SK-N-SH (cell line): ENCODE results near the gene GALNTL6. TPM values are rescaled to one million over a fixed set of nuclear protein-coding genes. Genes with fewer than 3 reads are reported as not detected.

ENCODE experiments used
- CTCF ChIA-PET: fragments of 300-600, 350-600 bp; formaldehyde crosslinking; extraction: SDS; loops from one replicate; lab custom pipeline; 2021; lab: Yijun Ruan, JAX
- POLR2A ChIA-PET: fragments of 350-600 bp; sonication (Branson Sonifier 250); formaldehyde crosslinking; extraction: SDS; loops from one replicate; lab custom pipeline; 2020; ENCODE audit warnings: antibody characterized with exemption, inconsistent platforms; lab: Yijun Ruan, JAX
- DNase-seq: peaks from one replicate; pipeline ENCODE4 v3.0.0; 2012
- H2AFZ ChIP-seq: fragments of 200-600 bp; sonication (generic); 2 replicates; pipeline ENCODE4 v1.8.1; 2016; ENCODE audit warnings: antibody characterized with exemption, mild to moderate bottlenecking, low read depth
- H3F3A ChIP-seq: fragments of 200-600 bp; sonication (generic); replicated peaks from 2 replicates; pipeline ENCODE3; 2016; ENCODE audit warnings: antibody characterized with exemption, mild to moderate bottlenecking; ENCODE audit not compliant: insufficient read depth
- H3K27ac ChIP-seq, 2 experiments: fragments of 200-500 bp in 1 of 2; fragments of 200-600 bp in 1 of 2; sonication (Bioruptor generic) in 1 of 2; sonication (generic), shearing (Covaris generic) in 1 of 2; 2 replicates each; pipeline versions ENCODE4 v1.5.1 to v1.6.1; 2014 to 2016; ENCODE audit warnings: low read depth in 2 of 2, inconsistent platforms in 1 of 2, low read length in 1 of 2, mild to moderate bottlenecking in 1 of 2, mixed read lengths in 1 of 2
- H3K27me3 ChIP-seq: fragments of 200-600 bp; sonication (generic), shearing (Covaris generic); 2 replicates; pipeline ENCODE4 v1.6.1; 2016; ENCODE audit warnings: mixed run types; ENCODE audit not compliant: insufficient read depth
- H3K36me3 ChIP-seq, 2 experiments: fragments of 200-500 bp in 1 of 2; fragments of 200-600 bp in 1 of 2; sonication (Bioruptor generic) in 1 of 2; sonication (generic) in 1 of 2; replicated peaks in 1 of 2; 2 replicates each; pipeline versions ENCODE3 to v1.5.1; 2014 to 2016; ENCODE audit warnings: low read length in 1 of 2, mild to moderate bottlenecking in 1 of 2; ENCODE audit not compliant: insufficient read depth in 2 of 2, control insufficient read depth in 1 of 2
- H3K4me1 ChIP-seq, 2 experiments: fragments of 200-500 bp in 1 of 2; fragments of 200-600 bp in 1 of 2; sonication (Bioruptor generic) in 1 of 2; sonication (generic), shearing (Covaris generic) in 1 of 2; 2 replicates each; pipeline versions ENCODE4 v1.5.1 to v1.6.1; 2014 to 2016; ENCODE audit warnings: low read depth in 1 of 2, low read length in 1 of 2, mixed run types in 1 of 2; ENCODE audit not compliant: insufficient read depth in 2 of 2, control insufficient read depth in 1 of 2
- H3K4me2 ChIP-seq: fragments of 200-600 bp; sonication (generic), shearing (Covaris generic); 2 replicates; pipeline ENCODE4 v1.6.1; 2017; ENCODE audit warnings: mixed run types
- H3K4me3 ChIP-seq, 2 experiments: fragments of 200-500 bp in 1 of 2; fragments of 200-600 bp in 1 of 2; sonication (Bioruptor generic) in 1 of 2; sonication (generic), shearing (Covaris generic) in 1 of 2; 2 replicates each; pipeline versions ENCODE4 v1.5.1 to v1.8.1; 2014 to 2016; ENCODE audit warnings: low read depth in 2 of 2, inconsistent platforms in 1 of 2, low read length in 1 of 2, mild to moderate bottlenecking in 1 of 2, mixed read lengths in 1 of 2, moderate library complexity in 1 of 2
- H3K79me2 ChIP-seq: fragments of 200-600 bp; sonication (generic); 2 replicates; pipeline ENCODE4 v1.8.1; 2017; ENCODE audit warnings: mild to moderate bottlenecking; ENCODE audit not compliant: insufficient read depth
- H3K9ac ChIP-seq: fragments of 200-600 bp; sonication (generic); 2 replicates; pipeline ENCODE4 v1.6.1; 2017; ENCODE audit warnings: mixed run types
- H3K9me2 ChIP-seq: fragments of 200-600 bp; sonication (generic); 2 replicates; pipeline ENCODE4 v1.6.1; 2017; ENCODE audit warnings: mixed run types
- H3K9me3 ChIP-seq: fragments of 200-600 bp; sonication (generic); 2 replicates; pipeline ENCODE4 v1.6.1; 2017; ENCODE audit warnings: mixed run types, mild to moderate bottlenecking, moderate library complexity
- H4K20me1 ChIP-seq: fragments of 200-600 bp; sonication (generic); 2 replicates; pipeline ENCODE4 v1.6.1; 2017; ENCODE audit warnings: mild to moderate bottlenecking, mixed run types; ENCODE audit not compliant: insufficient read depth
- EP300 ChIP-seq, 2 experiments: IDR thresholded peaks; 2 replicates each; pipeline versions ENCODE4 v1.4.0 to v1.6.1; 2012; ENCODE audit warnings: borderline replicate concordance in 1 of 2, low read depth in 1 of 2, low read length in 1 of 2
- FOXM1 ChIP-seq: IDR thresholded peaks from 2 replicates; pipeline ENCODE4 v1.4.0; 2012; ENCODE audit warnings: low read depth, mild to moderate bottlenecking
- JUND ChIP-seq: IDR thresholded peaks from 2 replicates; pipeline ENCODE4 v1.4.0; 2012
- MXI1 ChIP-seq: IDR thresholded peaks from 2 replicates; pipeline ENCODE4 v1.6.1; 2012; ENCODE audit warnings: mild to moderate bottlenecking, low read depth, low read length, improper control_type of control experiment
- POLR2AphosphoS5 ChIP-seq: IDR thresholded peaks from 2 replicates; pipeline ENCODE4 v1.6.1; 2012; ENCODE audit warnings: low read depth, low read length
- TCF12 ChIP-seq: IDR thresholded peaks from 2 replicates; pipeline ENCODE4 v1.4.0; 2012
- USF1 ChIP-seq: IDR thresholded peaks from 2 replicates; pipeline ENCODE4 v1.4.0; 2012; ENCODE audit warnings: low read depth, borderline replicate concordance
- ZBTB33 ChIP-seq: IDR thresholded peaks from 2 replicates; pipeline ENCODE4 v1.4.0; 2012; ENCODE audit warnings: low read depth, borderline replicate concordance
- WGBS: methylation state at CpG from one replicate; pipeline ENCODE4 v1.1.6; 2017; ENCODE audit warnings: low lambda C conversion rate; 5-methylcytosine and 5-hydroxymethylcytosine counted together
- polyA plus RNA-seq, 3 experiments: library from polyadenylated mRNA; depleted of rRNA; stranded (reverse); fragments of >200 nt; gene quantifications; 2 replicates each; pipeline ENCODE4 v1.2.3, GENCODE V29; 2012

Gene GALNTL6
- polyA plus RNA-seq, 1 of the 3 experiments (the other 2 are of a cell fraction), result 0.07 TPM

GRCh38 chr4:172573899-172574298, 760.7 kb downstream of the GALNTL6 start:
- DNase-seq, result no peak
- Histone ChIP-seq H3K9me3 (no peaks in the 10 kb centered on the region), H2AFZ (no peak overlapping the region), H3K36me3 (no peaks in the 10 kb centered on the region), H3K9ac (no peak overlapping the region), H3K4me3 (no peak overlapping the region), H4K20me1 (no peaks in the 10 kb centered on the region), H3F3A (no peaks in the 10 kb centered on the region), H3K9me2 (no peaks in the 10 kb centered on the region), H3K27me3 (no peaks in the 10 kb centered on the region), H3K4me2 (no peak overlapping the region), H3K79me2 (no peaks in the 10 kb centered on the region), H3K4me1 (peaks cover 0 to 3% of the 10 kb centered on the region in 2 experiments; a peak in 1 of 4 replicates), H3K27ac (no peak overlapping the region)
- POLR2A ChIA-PET, result no interaction called here
- CTCF ChIA-PET, result no interaction called here
- no peak for TF ChIP-seq JUND
- 35% methylated on average over 2 of the region's 2 CpGs for WGBS

- POLR2A ChIA-PET, result no interaction called here
- no peak for DNase-seq
- H2AFZ ChIP-seq, result no peak overlapping the region
Observed at GRCh38 chr4:172578712-172579111, 765.5 kb downstream of the GALNTL6 start.

More at GRCh38 chr4:172578712-172579111, 765.5 kb downstream of the GALNTL6 start:
- no peaks in the 10 kb centered on the region for H3F3A ChIP-seq
- H3K79me2 ChIP-seq, result no peaks in the 10 kb centered on the region
- H3K36me3 ChIP-seq, result no peaks in the 10 kb centered on the region
- no peak overlapping the region for H3K27ac ChIP-seq
- no peak overlapping the region for H3K4me2 ChIP-seq
- H3K4me1 ChIP-seq, result peaks cover 0 to under 1% of the 10 kb centered on the region in 2 experiments; a peak in 1 of 4 replicates
- WGBS, result 39% methylated on average over 3 of the region's 3 CpGs
- CTCF ChIA-PET, result no interaction called here
- H3K9me3 ChIP-seq, result no peaks in the 10 kb centered on the region
- no peak overlapping the region for H3K9ac ChIP-seq
- H3K9me2 ChIP-seq, result no peaks in the 10 kb centered on the region
- no peak overlapping the region for H3K4me3 ChIP-seq
- H3K27me3 ChIP-seq, result no peaks in the 10 kb centered on the region
- no peaks in the 10 kb centered on the region for H4K20me1 ChIP-seq
- no peak for TF ChIP-seq TCF12
- TF ChIP-seq ZBTB33, result no peak
- TF ChIP-seq FOXM1, result no peak
- no peak for TF ChIP-seq EP300 (IDR thresholded peaks at IDR 0.05; ENCODE audit: borderline replicate concordance in 1 of 2, low read depth in 1 of 2, low read length in 1 of 2)
- TF ChIP-seq POLR2AphosphoS5, result no peak
- no peak for TF ChIP-seq MXI1
- no peak for TF ChIP-seq USF1
